SU-DHL-6 (cell line): ENCODE measurements around the gene GDA.

Experiments
- H2AFZ ChIP-seq: fragments of 200-600 bp; sonication (generic); 2 replicates; pipeline ENCODE4 v1.6.1; 2014; ENCODE audit warnings: low read depth, mild to moderate bottlenecking, moderate library complexity, mixed read lengths, antibody characterized with exemption, low read length; ENCODE audit not compliant: severe bottlenecking
- H3F3A ChIP-seq: fragments of 200-600 bp; shearing (Covaris generic); 2 replicates; pipeline ENCODE4 v1.6.0; 2016; ENCODE audit warnings: antibody characterized with exemption, mild to moderate bottlenecking; ENCODE audit not compliant: insufficient read depth
- H3K27ac ChIP-seq: fragments of 200-600 bp; sonication (generic); 2 replicates; pipeline ENCODE4 v1.5.1; 2016; ENCODE audit warnings: low read depth, mild to moderate bottlenecking, low read length, moderate library complexity, mixed read lengths
- H3K27me3 ChIP-seq: fragments of 200-600 bp; sonication (generic), shearing (Covaris generic); 2 replicates; pipeline ENCODE4 v1.6.0; 2014; ENCODE audit warnings: mild to moderate bottlenecking, low read length
- H3K36me3 ChIP-seq: fragments of 200-600 bp; sonication (generic); 2 replicates; pipeline ENCODE4 v1.6.1; 2014; ENCODE audit warnings: mild to moderate bottlenecking, low read length, mixed read lengths
- H3K4me2 ChIP-seq: fragments of 300-600, 200-600 bp; shearing (Covaris generic), sonication (generic); 2 replicates; pipeline ENCODE4 v1.6.0; 2014; ENCODE audit warnings: low read length, low read depth, mild to moderate bottlenecking; ENCODE audit not compliant: poor library complexity, severe bottlenecking
- H3K4me3 ChIP-seq: fragments of 200-600 bp; sonication (generic); 2 replicates; pipeline ENCODE4 v1.5.1; 2014; ENCODE audit warnings: antibody characterized with exemption, low read length, mild to moderate bottlenecking, mixed read lengths; ENCODE audit not compliant: insufficient read depth, poor library complexity, severe bottlenecking
- H3K79me2 ChIP-seq: fragments of 200-600 bp; sonication (generic); 2 replicates; pipeline ENCODE4 v1.6.1; 2014; ENCODE audit warnings: mild to moderate bottlenecking, low read length, moderate library complexity; ENCODE audit not compliant: insufficient read depth
- H3K9ac ChIP-seq: fragments of 200-600 bp; sonication (generic); 2 replicates; pipeline ENCODE4 v1.7.0; 2014; ENCODE audit warnings: mild to moderate bottlenecking, low read length
- H3K9me2 ChIP-seq: fragments of 200-600 bp; sonication (generic); replicated peaks from 2 replicates; pipeline ENCODE4 v1.6.1; 2014; ENCODE audit warnings: low read length; ENCODE audit not compliant: insufficient read depth
- H3K9me3 ChIP-seq: fragments of 200-600 bp; sonication (generic); 2 replicates; pipeline ENCODE4 v1.6.1; 2014; ENCODE audit warnings: low read length, mixed read lengths; ENCODE audit not compliant: insufficient read depth
- H4K20me1 ChIP-seq: fragments of 200-600 bp; sonication (generic); 2 replicates; pipeline ENCODE4 v1.6.1; 2014; ENCODE audit warnings: low read depth, mild to moderate bottlenecking, antibody characterized with exemption, low read length, moderate library complexity, mixed read lengths
- CTCF ChIP-seq: fragments of 200-600 bp; sonication (generic); IDR thresholded peaks from one replicate; pipeline ENCODE4 v1.5.1; 2017; ENCODE audit warnings: antibody characterized with exemption, mild to moderate bottlenecking, low read length, moderate library complexity; ENCODE audit not compliant: insufficient read depth, poor library complexity, severe bottlenecking
- EZH2phosphoT487 ChIP-seq: fragments of 200-600 bp; sonication (generic), shearing (Covaris generic); conservative IDR thresholded peaks from 2 replicates; pipeline ENCODE4 v1.6.1; 2018; ENCODE audit warnings: mild to moderate bottlenecking, antibody characterized with exemption, low read length, moderate library complexity, mixed read lengths

GDA gene

DNA sequence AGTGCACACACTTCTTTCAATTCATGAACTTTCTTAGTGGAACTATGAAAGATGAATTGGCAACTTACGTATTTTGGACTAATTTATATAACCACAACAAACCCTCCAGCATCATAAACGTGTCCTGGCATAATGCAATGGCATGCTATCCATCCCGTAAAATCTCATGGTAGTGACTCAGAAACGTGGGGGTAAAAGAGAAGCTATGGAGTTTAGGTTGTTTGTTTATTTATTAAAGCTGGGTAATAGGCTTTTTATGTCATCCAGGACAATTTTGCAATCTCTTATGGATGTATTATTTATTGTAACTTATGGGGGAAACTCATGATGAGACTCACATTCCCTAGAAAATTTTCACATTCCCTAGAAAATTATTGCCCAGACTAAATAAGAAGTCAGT is 106.3 kb downstream of the GDA start:
- no peaks in the 10 kb centered on the region for H3K27me3 ChIP-seq
- TF ChIP-seq CTCF: no peak
- no peak for TF ChIP-seq EZH2phosphoT487
- no peaks in the 10 kb centered on the region for H3F3A ChIP-seq
- H3K79me2 ChIP-seq: no peaks in the 10 kb centered on the region
- no peaks in the 10 kb centered on the region for H3K36me3 ChIP-seq
- H4K20me1 ChIP-seq: no peaks in the 10 kb centered on the region
- H3K9ac ChIP-seq: no peak overlapping the region
- H3K9me2 ChIP-seq: no peaks in the 10 kb centered on the region
- no peak overlapping the region for H2AFZ ChIP-seq
- H3K4me2 ChIP-seq: no peak overlapping the region
- H3K4me3 ChIP-seq: no peak overlapping the region
- no peaks in the 10 kb centered on the region for H3K9me3 ChIP-seq
- H3K27ac ChIP-seq: no peak overlapping the region

GRCh38 chr9:72256931-72257330 is 107.7 kb downstream of the GDA start:
- no peak overlapping the region for H3K4me2 ChIP-seq
- H3K27me3 ChIP-seq: no peaks in the 10 kb centered on the region
- no peak overlapping the region for H3K27ac ChIP-seq
- H3K79me2 ChIP-seq: no peaks in the 10 kb centered on the region
- no peak for TF ChIP-seq EZH2phosphoT487
- TF ChIP-seq CTCF: no peak
- H4K20me1 ChIP-seq: no peaks in the 10 kb centered on the region
- no peaks in the 10 kb centered on the region for H3K36me3 ChIP-seq
- no peak overlapping the region for H2AFZ ChIP-seq
- H3F3A ChIP-seq: no peaks in the 10 kb centered on the region
- H3K4me3 ChIP-seq: no peak overlapping the region
- H3K9ac ChIP-seq: no peak overlapping the region
- no peaks in the 10 kb centered on the region for H3K9me2 ChIP-seq
- H3K9me3 ChIP-seq: no peaks in the 10 kb centered on the region

- Histone ChIP-seq H3F3A (no peaks in the 10 kb centered on the region), H3K27me3 (no peaks in the 10 kb centered on the region), H3K9me3 (no peaks in the 10 kb centered on the region), H3K27ac (no peak overlapping the region), H3K36me3 (no peaks in the 10 kb centered on the region), H2AFZ (no peak overlapping the region), H3K9ac (no peak overlapping the region), H3K9me2 (no peaks in the 10 kb centered on the region), H3K79me2 (no peaks in the 10 kb centered on the region), H4K20me1 (no peaks in the 10 kb centered on the region), H3K4me2 (no peak overlapping the region), H3K4me3 (no peak overlapping the region)
- TF ChIP-seq CTCF: no peak
- TF ChIP-seq EZH2phosphoT487: no peak
Measured at GRCh38 chr9:72257814-72258213, 108.6 kb downstream of the GDA start.

- no peak overlapping the region for H3K9ac ChIP-seq
- H3F3A ChIP-seq: no peaks in the 10 kb centered on the region
- TF ChIP-seq EZH2phosphoT487 (no peak), CTCF (no peak)
- no peaks in the 10 kb centered on the region for H3K9me2 ChIP-seq
- no peak overlapping the region for H2AFZ ChIP-seq
- no peaks in the 10 kb centered on the region for H3K27me3 ChIP-seq
- H3K79me2 ChIP-seq: no peaks in the 10 kb centered on the region
- no peaks in the 10 kb centered on the region for H4K20me1 ChIP-seq
- no peak overlapping the region for H3K27ac ChIP-seq
- H3K4me3 ChIP-seq: no peak overlapping the region
- no peaks in the 10 kb centered on the region for H3K36me3 ChIP-seq
- no peak overlapping the region for H3K4me2 ChIP-seq
- no peaks in the 10 kb centered on the region for H3K9me3 ChIP-seq
Measured at GRCh38 chr9:72262063-72262462, 112.8 kb downstream of the GDA start.
